Esophagus mucosa (tissue), 1 donor: Measurements from ENCODE around the gene ZNF777. TPM values are rescaled to one million over a fixed set of nuclear protein-coding genes. Genes with fewer than 3 reads are reported as not detected.
"Not testable (repeated sequence)": the region's sequence is repeated elsewhere in the genome, so short reads cannot be mapped to it uniquely, and the experiment has no call there.

Source experiments
- ATAC-seq: fragments of 200-7000 bp; cut with Tn5 transposase; one replicate; pipeline ENCODE4 v1.9.1; 2020
- total RNA-seq: library from RNA; stranded (reverse); gene quantifications from one replicate; pipeline ENCODE4 v1.2.4, GENCODE V29; 2023
- donor health status: DM: yes; HTN: yes; CAD: no.

Gene ZNF777
- 7.2 TPM for total RNA-seq

DNA sequence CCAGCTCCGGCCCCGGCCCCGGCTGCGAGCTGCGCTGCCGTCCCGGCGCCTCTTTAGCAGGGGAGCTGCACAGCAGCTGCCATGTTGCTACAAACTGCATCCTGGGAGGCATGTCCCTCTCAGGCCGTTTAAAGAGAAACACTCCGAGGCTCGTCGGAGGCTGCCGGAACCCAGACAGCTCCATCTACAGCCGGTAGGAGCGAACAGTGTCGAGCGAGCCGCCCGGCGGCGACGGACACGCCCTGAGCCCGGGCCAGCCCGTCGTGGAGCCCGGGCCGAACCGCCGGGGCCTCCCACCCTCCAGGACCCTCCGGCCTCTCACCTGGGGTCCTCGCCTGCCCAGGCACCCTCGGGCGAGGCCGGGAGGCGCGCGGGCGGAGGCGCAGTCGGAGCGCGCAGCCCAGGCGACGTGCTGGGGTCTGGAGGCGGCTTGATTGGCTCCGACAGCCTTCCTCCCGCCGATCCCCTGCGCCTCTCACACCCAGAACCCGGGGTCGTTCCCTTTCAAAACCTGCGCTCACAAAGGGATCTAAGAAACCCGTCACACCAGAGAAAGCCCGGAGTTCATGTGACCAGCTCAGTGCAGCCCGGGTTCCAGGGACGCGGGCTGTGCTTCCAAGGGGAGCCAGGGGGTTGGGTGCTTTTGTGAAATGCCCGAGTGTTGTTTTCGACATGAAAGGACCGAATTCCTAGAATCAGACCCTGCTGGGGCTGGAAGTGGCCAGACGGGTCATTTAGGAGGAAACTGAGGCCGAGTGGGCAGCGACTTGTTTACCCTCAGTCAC, at the start of gene ZNF777:
Gene ZNF777 (minus strand): TSS at position 570 of the 785 bp plus-strand sequence. CDS start 5,040 bp downstream, outside the sequence.
- ATAC-seq: peak; percentile 96

DNA sequence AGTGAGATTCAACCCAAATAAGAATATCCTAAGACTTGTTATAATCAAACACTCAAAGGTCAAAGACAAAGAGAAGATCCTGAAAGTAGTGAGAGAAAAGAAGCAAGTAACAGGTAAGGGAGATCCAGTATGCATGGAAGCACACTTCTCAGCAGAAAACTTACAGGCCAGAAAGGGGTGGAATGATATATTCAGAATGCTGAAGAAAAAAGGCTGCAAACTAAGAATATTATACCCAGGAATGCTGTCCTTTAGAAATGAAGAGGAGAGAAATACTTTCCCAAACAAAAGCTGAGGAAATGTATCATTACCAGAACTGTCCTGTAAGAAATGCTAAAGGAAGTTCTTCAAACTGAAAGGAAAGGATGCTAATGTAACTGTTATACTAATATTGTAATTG, 49.4 kb upstream of the ZNF777 start:
- ATAC-seq: no peak

- no peak for ATAC-seq
Measured at GRCh38 chr7:149509774-149510173, 48.9 kb upstream of the ZNF777 start.

DNA sequence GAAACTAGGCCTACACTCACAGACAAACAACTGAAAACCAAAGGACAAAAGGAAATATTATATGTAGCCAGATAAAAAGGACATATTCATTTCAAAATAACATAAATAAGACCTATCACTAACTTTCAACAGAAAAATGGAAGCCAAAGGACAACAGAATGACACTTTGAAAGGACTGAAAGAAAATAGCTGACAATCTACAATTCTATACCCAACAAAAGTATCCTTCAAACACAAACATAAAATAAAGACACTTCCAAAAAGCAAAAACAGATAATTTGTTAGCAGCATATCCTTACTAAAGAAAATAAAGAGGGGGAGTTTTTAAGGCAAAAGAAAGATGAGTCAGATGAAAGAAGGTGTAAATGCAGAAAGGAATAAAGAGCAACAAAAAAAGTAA, 44.7 kb upstream of the ZNF777 start:
- no peak for ATAC-seq

DNA sequence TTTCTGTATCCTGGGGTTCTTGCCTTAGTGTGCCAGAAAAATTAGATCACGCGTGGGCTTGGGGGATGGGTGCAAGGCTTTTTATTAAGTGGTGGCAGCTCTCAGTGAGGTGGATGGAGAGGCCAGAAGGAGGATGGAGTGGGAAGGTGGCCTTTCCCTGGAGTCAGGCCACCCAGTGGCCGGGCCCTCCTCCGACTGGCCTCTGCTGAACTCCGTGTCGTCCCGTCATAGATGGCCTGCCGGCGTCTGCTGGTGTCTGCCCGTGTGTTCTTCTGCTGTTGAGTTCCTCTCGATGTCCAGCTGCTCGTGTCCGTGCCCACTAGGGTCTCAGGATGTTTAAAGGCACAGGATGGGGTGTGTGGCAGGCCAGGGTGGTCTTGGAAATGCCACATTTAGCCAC, 40.8 kb upstream of the ZNF777 start:
- ATAC-seq: no peak

- no peak for ATAC-seq
Measured at GRCh38 chr7:149500910-149501309, 40.0 kb upstream of the ZNF777 start.

- ATAC-seq: no peak
Measured at GRCh38 chr7:149500201-149500600, 39.3 kb upstream of the ZNF777 start.

GRCh38 chr7:149498811-149499210, 37.9 kb upstream of the ZNF777 start:
- no peak for ATAC-seq

DNA sequence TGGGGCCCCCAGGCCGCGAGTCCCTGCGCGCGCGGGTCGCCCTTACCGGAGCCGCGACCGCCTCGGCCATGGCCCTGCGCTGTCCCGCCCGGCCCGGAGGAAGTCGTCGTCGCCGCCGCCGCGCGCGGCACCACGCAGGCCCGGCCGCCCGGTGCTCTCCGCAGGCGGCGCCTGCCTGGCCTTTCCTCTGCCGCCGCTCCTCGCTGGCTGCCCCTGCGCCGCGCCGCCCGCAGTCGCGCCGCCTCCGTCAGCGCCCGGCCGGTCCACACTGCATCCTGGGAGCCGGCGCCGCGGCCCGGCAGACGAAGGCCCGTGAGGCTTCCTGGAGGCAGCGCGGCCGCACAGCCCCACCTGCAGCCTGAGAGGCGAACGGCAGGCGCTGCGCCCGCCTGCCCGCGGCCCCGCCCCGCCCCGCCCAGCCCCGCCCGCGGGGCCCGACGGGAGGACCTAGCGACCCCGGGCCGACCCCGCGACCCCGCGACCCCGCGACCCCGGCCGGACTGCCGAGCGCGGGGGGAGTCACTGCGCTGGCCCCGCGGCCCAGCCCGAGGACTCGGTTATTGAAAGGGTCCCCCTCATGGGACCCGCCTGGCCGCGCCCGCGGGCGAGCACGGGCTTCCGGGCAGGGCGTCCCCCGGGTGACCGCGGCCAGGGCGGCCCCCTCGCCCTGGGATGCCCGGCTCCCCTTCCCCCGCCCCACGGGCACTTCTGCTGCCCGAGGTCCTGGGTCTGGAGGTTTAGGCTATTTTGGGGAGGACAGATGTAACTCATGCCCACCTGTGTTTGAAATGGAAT, 36.8 kb upstream of the ZNF777 start, which contains the start of gene ZNF746:
Gene ZNF746 (minus strand): TSS at position 343 of the 795 bp plus-strand sequence. CDS start 273 bp downstream, at position 70.
- ATAC-seq: peak; percentile 96

- peak; percentile 14 for ATAC-seq
Measured at GRCh38 chr7:149496642-149497391, 36.0 kb upstream of the ZNF777 start.

- ATAC-seq: peak; percentile 31
Measured at GRCh38 chr7:149495785-149496641, 35.2 kb upstream of the ZNF777 start.

DNA sequence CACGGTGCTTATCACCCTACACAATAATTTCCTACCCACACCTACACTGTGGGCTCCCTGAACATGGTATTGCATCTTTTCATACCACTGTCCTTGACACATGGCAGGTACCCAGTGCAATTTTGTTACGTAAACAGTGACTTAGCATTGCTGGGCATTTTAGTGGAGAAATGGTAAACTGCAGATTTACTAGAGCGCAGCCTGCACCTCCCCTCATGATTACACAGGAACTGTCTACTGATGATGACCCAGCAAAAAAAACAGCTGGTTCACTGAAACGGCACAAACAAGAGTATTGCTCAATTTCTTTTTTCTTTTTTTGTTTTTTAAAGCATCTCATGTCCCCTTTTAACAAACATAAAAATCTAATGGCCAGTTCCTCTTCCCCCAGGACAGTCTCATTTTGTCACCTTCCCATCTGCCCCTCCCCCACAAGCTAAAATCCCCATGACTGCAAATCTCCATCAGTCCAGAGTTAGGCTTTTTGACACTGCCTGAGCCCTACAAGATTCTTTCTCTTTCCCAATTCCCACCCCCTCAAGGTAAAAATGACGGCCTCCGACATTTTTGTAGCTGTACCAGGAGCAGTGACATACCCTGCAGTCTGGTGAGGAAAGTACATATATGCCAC, 34.0 kb upstream of the ZNF777 start:
- no peak for ATAC-seq

DNA sequence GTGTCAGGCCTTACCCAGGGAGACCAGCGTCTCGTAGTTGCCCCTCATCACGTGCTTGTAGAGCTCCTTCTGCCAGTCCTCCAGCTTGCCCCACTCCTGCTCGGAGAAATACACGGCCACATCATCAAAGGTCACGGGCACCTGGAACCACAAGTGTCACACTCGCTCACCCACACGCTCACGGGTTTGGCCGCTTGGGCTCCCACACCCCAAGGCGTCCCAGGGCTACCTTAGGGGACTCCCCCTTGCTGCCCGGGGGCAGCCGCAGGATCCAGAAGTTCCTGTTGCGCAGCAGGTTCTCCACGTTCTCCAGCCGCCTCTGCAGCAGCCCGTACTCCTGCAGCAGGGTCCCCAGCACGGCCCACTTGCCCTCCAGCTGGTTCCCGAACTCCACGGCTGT, 33.1 kb upstream of the ZNF777 start:
- ATAC-seq: not testable (repeated sequence)

DNA sequence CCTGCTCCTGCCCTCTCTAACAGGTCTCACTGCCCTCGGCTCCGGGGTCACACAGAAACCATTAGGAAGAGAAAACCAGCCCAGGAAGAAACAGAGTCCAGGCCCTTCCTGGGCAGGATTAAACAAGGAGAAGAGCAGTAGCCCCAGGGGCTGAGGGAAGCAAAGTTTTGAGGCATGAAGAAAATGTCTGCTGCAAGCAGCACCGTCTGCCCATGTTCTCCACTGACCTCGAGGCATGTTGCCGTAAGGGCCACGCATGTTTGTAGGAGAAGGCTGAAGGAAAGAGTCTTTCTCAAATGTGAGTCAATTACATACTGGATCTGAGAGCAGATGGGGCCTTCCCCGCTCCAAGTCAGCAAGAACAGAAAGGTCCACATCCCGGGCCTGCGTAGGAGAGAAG, 32.5 kb upstream of the ZNF777 start:
- ATAC-seq: no peak

DNA sequence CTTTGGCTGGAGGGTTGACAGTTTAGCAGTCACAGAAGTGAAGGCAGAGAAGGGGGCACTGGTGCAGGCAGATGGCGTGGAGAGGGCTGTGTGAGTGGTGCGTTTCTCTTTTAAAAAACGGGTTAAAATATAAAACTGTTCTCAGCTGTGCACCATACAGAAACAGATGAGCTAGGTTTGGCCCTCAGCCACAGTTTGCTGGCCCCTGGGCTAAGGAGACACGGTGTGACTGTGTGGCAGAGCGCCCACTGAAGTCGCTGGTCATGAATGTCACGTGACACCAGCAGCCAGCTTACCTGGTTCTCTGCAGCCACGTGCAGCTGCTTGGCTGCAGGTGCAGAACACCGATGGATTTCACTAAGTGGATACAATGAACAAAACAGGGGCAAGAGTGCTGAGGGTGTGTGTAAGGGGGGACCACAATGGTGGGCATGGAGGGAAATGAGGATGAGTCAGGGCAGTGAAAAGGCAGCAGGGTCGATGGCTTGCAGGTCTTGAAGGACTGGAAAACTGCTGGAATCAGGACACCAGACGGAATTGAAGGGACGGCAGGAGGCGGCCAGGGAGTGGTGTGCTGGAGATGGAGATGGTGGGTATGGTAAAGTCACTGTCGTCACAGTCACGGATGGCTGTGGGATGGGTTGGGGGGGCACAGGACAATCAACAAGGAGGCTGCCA, 29.4 kb upstream of the ZNF777 start:
- no peak for ATAC-seq

GRCh38 chr7:149489391-149490024, 28.6 kb upstream of the ZNF777 start:
- peak; percentile 54 for ATAC-seq

GRCh38 chr7:149479568-149479967, 18.7 kb upstream of the ZNF777 start:
- ATAC-seq: no peak

GRCh38 chr7:149478754-149479153, 17.9 kb upstream of the ZNF777 start:
- no peak for ATAC-seq

DNA sequence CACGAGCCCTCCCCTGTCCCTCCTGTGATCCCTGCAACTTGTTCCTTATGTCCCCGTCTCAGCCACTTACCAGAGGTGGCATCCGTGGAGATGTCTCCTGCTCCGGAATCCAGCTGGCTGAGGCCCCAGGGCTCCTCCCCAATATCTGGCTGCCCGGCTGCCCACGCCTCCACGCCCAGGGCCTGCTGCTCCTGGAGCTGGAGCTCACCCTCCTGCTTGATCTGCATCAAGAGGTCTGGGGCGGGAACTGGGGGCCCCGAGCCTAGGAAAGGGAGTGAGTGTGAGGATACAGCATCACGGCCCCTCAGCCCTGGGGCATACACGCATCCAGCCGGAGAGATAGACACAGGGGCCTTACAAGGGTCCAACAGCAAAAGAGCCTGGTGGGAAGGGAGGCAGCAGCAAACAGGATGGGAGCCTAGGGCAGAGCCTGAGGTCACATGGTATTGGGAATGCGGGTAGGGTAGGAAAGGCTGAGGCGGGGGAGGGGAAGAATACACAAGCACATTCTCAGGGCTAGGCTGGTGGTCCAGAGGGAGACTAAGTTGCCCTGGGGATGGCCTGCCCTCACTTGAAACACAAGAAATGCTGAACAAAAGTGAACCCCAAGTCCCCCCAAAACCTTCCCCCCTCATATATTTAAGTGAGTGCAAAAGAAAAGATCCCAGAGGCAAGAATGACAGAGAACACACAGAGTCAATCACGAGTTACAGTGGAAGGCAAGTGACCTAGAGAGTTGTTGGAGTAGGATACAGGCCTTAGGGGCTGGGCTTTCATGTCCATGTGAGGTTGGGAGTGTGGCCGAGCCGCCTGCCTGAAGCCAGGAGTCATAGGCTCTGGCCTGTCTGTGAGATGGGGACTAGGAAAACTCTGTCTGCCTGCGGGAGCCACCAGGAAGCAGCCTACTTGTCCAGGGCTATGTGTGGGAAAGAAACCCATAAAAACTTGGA, 16.9 kb upstream of the ZNF777 start:
- no peak for ATAC-seq
